GM12878 (cell line): ENCODE data around the gene SLC6A7. TPM values are rescaled to one million over a fixed set of nuclear protein-coding genes. Genes with fewer than 3 reads are reported as not detected.

ENCODE experiments used
- ATAC-seq: fragments of 200-7000 bp; cut with Tn5 transposase; 3 replicates; pipeline ENCODE4 v1.9.1; 2020; ENCODE audit warnings: mild to moderate bottlenecking, moderate library complexity
- BruUV-seq: library from RNA; stranded (reverse); fragments of 400-500 nt; replicated peaks from 2 replicates; lab custom pipeline; 2021; lab: Mats Ljungman, UMichigan
- CTCF ChIA-PET: fragments of 300-600 bp; sonication (Branson Sonifier 250); formaldehyde crosslinking; extraction: SDS; loops from one replicate; lab custom pipeline; 2021; ENCODE audit warnings: inconsistent platforms; lab: Yijun Ruan, JAX
- POLR2A ChIA-PET: fragments of 350-600 bp; formaldehyde crosslinking; extraction: SDS; loops from one replicate; lab custom pipeline; 2021; ENCODE audit warnings: inconsistent platforms; lab: Charles Lee
- RAD21 ChIA-PET: fragments of 300-600 bp; sonication (Branson Sonifier 250); formaldehyde crosslinking; loops from one replicate; lab custom pipeline; 2023; ENCODE audit warnings: antibody characterized with exemption; ENCODE audit not compliant: unreplicated experiment; lab: Charles Lee
- SMC1A ChIA-PET: fragments of 300-600 bp; sonication (Branson Sonifier 250); formaldehyde crosslinking; loops from one replicate; lab custom pipeline; 2023; ENCODE audit not compliant: unreplicated experiment, uncharacterized antibody; lab: Charles Lee
- DNase-seq: peaks from one replicate; pipeline ENCODE4 v3.0.0-alpha.2; 2011; ENCODE audit warnings: low read depth, low spot score
- FAIRE-seq: peaks from 3 replicates; lab custom pipeline; 2011; peaks lifted over from hg19 to GRCh38; lab: Jason Lieb, UNC
- H2AFZ ChIP-seq: 2 replicates; pipeline ENCODE4 v1.6.0; 2011; ENCODE audit warnings: low read depth, low read length, control low read depth; ENCODE audit not compliant: control insufficient read depth
- H3K27ac ChIP-seq: 2 replicates; pipeline ENCODE4 v1.5.1; 2011; ENCODE audit warnings: control low read depth; ENCODE audit not compliant: control insufficient read depth, insufficient read depth
- H3K27me3 ChIP-seq, 2 experiments: replicated peaks in 1 of 2; 2 replicates each; pipeline versions ENCODE4 v1.6.0 to v1.6.1; 2011; ENCODE audit warnings: low read length in 1 of 2; ENCODE audit not compliant: control insufficient read depth in 2 of 2, insufficient read depth in 2 of 2
- H3K36me3 ChIP-seq, 2 experiments: 2 replicates each; pipeline ENCODE4 v1.5.1; 2011; ENCODE audit warnings: low read length in 1 of 2; ENCODE audit not compliant: control insufficient read depth in 2 of 2, insufficient read depth in 2 of 2
- H3K4me1 ChIP-seq: 2 replicates; pipeline ENCODE4 v1.6.1; 2011; ENCODE audit warnings: mild to moderate bottlenecking, low read length, moderate library complexity, mixed read lengths; ENCODE audit not compliant: control insufficient read depth, insufficient read depth
- H3K4me2 ChIP-seq: 2 replicates; pipeline ENCODE4 v1.6.0; 2011; ENCODE audit warnings: control low read depth; ENCODE audit not compliant: control insufficient read depth, insufficient read depth
- H3K4me3 ChIP-seq: fragments of 200-600 bp; sonication (generic); 2 replicates; pipeline ENCODE4 v1.5.1; 2016
- H3K79me2 ChIP-seq: 2 replicates; pipeline ENCODE4 v1.6.0; 2011; ENCODE audit warnings: low read length; ENCODE audit not compliant: control insufficient read depth, insufficient read depth
- H3K9ac ChIP-seq: 2 replicates; pipeline ENCODE4 v1.8.0; 2011; ENCODE audit warnings: low read length, control low read depth, mixed read lengths; ENCODE audit not compliant: control insufficient read depth, insufficient read depth
- H3K9me3 ChIP-seq: replicated peaks from 3 replicates; pipeline ENCODE4 v1.5.1; 2011; ENCODE audit warnings: mild to moderate bottlenecking, low read length; ENCODE audit not compliant: control insufficient read depth, insufficient read depth
- H4K20me1 ChIP-seq: 2 replicates; pipeline ENCODE4 v1.6.0; 2011; ENCODE audit not compliant: control insufficient read depth, insufficient read depth
- BCLAF1 ChIP-seq: fragments of 450-650 bp; IDR thresholded peaks from 2 replicates; pipeline ENCODE4 v1.6.1; 2017; ENCODE audit warnings: antibody characterized with exemption, mild to moderate bottlenecking, moderate library complexity
- KLF5 ChIP-seq: fragments of 450-650 bp; IDR thresholded peaks from 2 replicates; pipeline ENCODE4 v1.6.1; 2014; ENCODE audit warnings: mild to moderate bottlenecking; ENCODE audit not compliant: partially characterized antibody
- PKNOX1 ChIP-seq: fragments of 450-650 bp; IDR thresholded peaks from 2 replicates; pipeline ENCODE4 v1.6.1; 2016; ENCODE audit warnings: mild to moderate bottlenecking
- RAD21 ChIP-seq: IDR thresholded peaks from 2 replicates; pipeline ENCODE4 v1.6.1; 2011; ENCODE audit warnings: mild to moderate bottlenecking, low read depth, low read length, moderate library complexity; ENCODE audit not compliant: insufficient read depth
- REST ChIP-seq: IDR thresholded peaks from 2 replicates; pipeline ENCODE4 v1.6.1; 2012; ENCODE audit warnings: mild to moderate bottlenecking, low read depth, low read length
- WGBS: methylation state at CpG from one replicate; pipeline ENCODE4 v1.1.6; 2016; ENCODE audit warnings: low lambda C conversion rate; ENCODE audit not compliant: insufficient replicate concordance, insufficient coverage; ENCODE audit errors: missing lambda C conversion rate; 5-methylcytosine and 5-hydroxymethylcytosine counted together
- in situ Hi-C: fragments of 300-500 bp; cut with MboI; formaldehyde crosslinking; loops from 9 replicates; pipeline ENCODE4 v1.14.3; 2018; ENCODE audit warnings: mixed read lengths
- intact Hi-C: fragments of 100-400 bp; cut with micrococcal nuclease; formaldehyde crosslinking; loops from one replicate; pipeline ENCODE4 v1.14.2; 2022; ENCODE audit not compliant: unreplicated experiment
- polyA plus RNA-seq, 11 experiments: library from polyadenylated mRNA; depleted of rRNA in 4 of 11; unstranded in 6 of 11; stranded (reverse) in 5 of 11; fragments of >200 nt; fragmentation: Nextera tagmentation in 4 of 11; fragmentation: Illumina TruSeq in 1 of 11; extraction: Ambion mirVana in 4 of 11; extraction: Trizol in 1 of 11; gene quantifications; 1 replicate in 1 of 11; 2 replicates in 10 of 11; pipeline versions ENCODE4 v1.2.1 to v1.2.3, GENCODE V29; 2011 to 2016; ENCODE audit warnings: inconsistent platforms in 2 of 11, missing spikeins in 2 of 11, low read depth in 1 of 11
- total RNA-seq, 4 experiments: library from RNA; depleted of rRNA in 3 of 4; stranded (reverse); fragments of >200 nt in 3 of 4; fragmentation: Illumina TruSeq in 1 of 4; extraction: Trizol in 1 of 4; gene quantifications; 2 replicates each; pipeline versions ENCODE4 v1.2.1 to v1.2.3, GENCODE V29; 2013 to 2021

The SLC6A7 gene
- total and polyA plus RNA-seq, 10 of the 15 experiments (the other 5 are each of a cell fraction or from before 2014, with no cell fraction given) = 0.01 to 0.15 (median 0.06) TPM; not detected in 7

- POLR2A ChIA-PET = interaction anchor here (0.5 kb wide), 1 partner anchor 186 kb away, joined by 7 read pairs; no protein-coding TSS in a partner anchor
Measured at GRCh38 chr5:150223474-150223873, 33.6 kb downstream of the SLC6A7 start.

More at GRCh38 chr5:150223474-150223873, 33.6 kb downstream of the SLC6A7 start:
- in situ Hi-C loops (loop anchor here (5.0 to 10.0 kb wide), 2 partner anchors 96 to 589 kb away; no protein-coding TSS in a partner anchor), intact Hi-C loops (no loop called here)
- no peak overlapping the region for H3K4me3 ChIP-seq
- H3K9me3 ChIP-seq = no peaks in the 10 kb centered on the region
- H2AFZ ChIP-seq = no peak overlapping the region
- WGBS = 25% methylated on average over 7 of the region's 7 CpGs
- H3K4me2 ChIP-seq = no peak overlapping the region
- ATAC-seq = no peak
- no peaks in the 10 kb centered on the region for H4K20me1 ChIP-seq
- TF ChIP-seq REST (no peak), KLF5 (no peak), RAD21 (no peak), BCLAF1 (no peak), PKNOX1 (no peak)
- no TSS peak for BruUV-seq
- DNase-seq = no peak
- H3K9ac ChIP-seq = no peak overlapping the region
- no peak for FAIRE-seq
- ChIA-PET SMC1A (no interaction called here), CTCF (interaction anchor here (1.0 to 1.1 kb wide), 2 partner anchors 49 to 127 kb away, joined by 3 read pairs; no protein-coding TSS in a partner anchor), RAD21 (no interaction called here)
- H3K4me1 ChIP-seq = no peaks in the 10 kb centered on the region
- peaks cover 0 to 2% of the 10 kb centered on the region in 2 experiments; a peak in 2 of 4 replicates for H3K27me3 ChIP-seq
- H3K27ac ChIP-seq = no peak overlapping the region
- no peaks in the 10 kb centered on the region for H3K36me3 ChIP-seq
- H3K79me2 ChIP-seq = no peaks in the 10 kb centered on the region
